HCT116 (cell line): ENCODE data around the gene ASIC3. TPM values are rescaled to one million over a fixed set of nuclear protein-coding genes. Genes with fewer than 3 reads are reported as not detected.

Experiments used
- ATAC-seq: fragments of 200-7000 bp; cut with Tn5 transposase; 2 replicates; pipeline ENCODE4 v1.9.1; 2020; ENCODE audit warnings: mild to moderate bottlenecking, moderate library complexity
- BruUV-seq: library from RNA; stranded (reverse); fragments of 400-500 nt; replicated peaks from 2 replicates; lab custom pipeline; 2021; lab: Mats Ljungman, UMichigan
- CTCF ChIA-PET: fragments of 300-600 bp; sonication (Branson Sonifier 250); formaldehyde crosslinking; loops from one replicate; lab custom pipeline; 2021; ENCODE audit warnings: antibody characterized with exemption; lab: Charles Lee
- POLR2A ChIA-PET: fragments of 300-600, 350-600 bp; sonication (Branson Sonifier 250); formaldehyde crosslinking; loops from one replicate; lab custom pipeline; 2021; ENCODE audit warnings: antibody characterized with exemption; lab: Charles Lee
- RAD21 ChIA-PET, 2 experiments: fragments of 300-600 bp; sonication (Branson Sonifier 250); formaldehyde crosslinking; loops; one replicate each; lab custom pipeline; 2023; ENCODE audit warnings: low total read pairs in 2 of 2; ENCODE audit not compliant: uncharacterized antibody in 2 of 2, unreplicated experiment in 2 of 2, low non-redundant PET in 1 of 2; lab: Charles Lee
- DNase-seq: peaks from one replicate; pipeline ENCODE4 v3.0.0-alpha.2; 2010; ENCODE audit warnings: low read depth, low spot score
- H2AFZ ChIP-seq: fragments of 200-600 bp; shearing (Covaris generic), sonication (generic); 2 replicates; pipeline ENCODE4 v1.6.1; 2017; ENCODE audit warnings: low read depth, mixed run types, mixed read lengths, antibody characterized with exemption, low read length; ENCODE audit not compliant: poor library complexity, severe bottlenecking
- H3K27ac ChIP-seq: 2 replicates; pipeline ENCODE4 v1.5.1; 2012; ENCODE audit warnings: low read depth, low read length
- H3K27me3 ChIP-seq: fragments of 200-600 bp; sonication (generic); 2 replicates; pipeline ENCODE4 v1.6.1; 2016; ENCODE audit warnings: mixed run types, low read length, mixed read lengths; ENCODE audit not compliant: insufficient read depth
- H3K36me3 ChIP-seq, 2 experiments: fragments of 200-500 bp in 1 of 2; fragments of 200-600 bp in 1 of 2; sonication (Bioruptor generic) in 1 of 2; sonication (generic) in 1 of 2; 2 replicates each; pipeline versions ENCODE4 v1.5.1 to v1.6.1; 2014 to 2016; ENCODE audit warnings: low read length in 2 of 2, inconsistent platforms in 1 of 2, mixed read lengths in 1 of 2, mixed run types in 1 of 2; ENCODE audit not compliant: insufficient read depth in 2 of 2, control insufficient read depth in 1 of 2
- H3K4me1 ChIP-seq, 2 experiments: fragments of 200-600 bp in 1 of 2; sonication (generic) in 1 of 2; 2 replicates each; pipeline versions ENCODE4 v1.5.1 to v1.6.1; 2012 to 2017; ENCODE audit warnings: low read length in 2 of 2, inconsistent platforms in 1 of 2, mild to moderate bottlenecking in 1 of 2, mixed read lengths in 1 of 2, mixed run types in 1 of 2, moderate library complexity in 1 of 2; ENCODE audit not compliant: insufficient read depth in 2 of 2, control insufficient read depth in 1 of 2
- H3K4me2 ChIP-seq: fragments of 200-600 bp; sonication (generic); 2 replicates; pipeline ENCODE4 v1.6.1; 2017; ENCODE audit warnings: mixed run types, low read length, mixed read lengths
- H3K4me3 ChIP-seq, 2 experiments: fragments of 200-600 bp in 1 of 2; sonication (generic) in 1 of 2; replicated peaks in 1 of 2; 2 replicates each; pipeline ENCODE4 v1.5.1; 2011 to 2016; ENCODE audit warnings: low read length in 2 of 2, control low read depth in 1 of 2, low read depth in 1 of 2, mild to moderate bottlenecking in 1 of 2, mixed read lengths in 1 of 2, mixed run types in 1 of 2
- H3K79me2 ChIP-seq: fragments of 200-600 bp; sonication (generic); 2 replicates; pipeline ENCODE4 v1.6.1; 2017; ENCODE audit warnings: mild to moderate bottlenecking, mixed run types, low read length, moderate library complexity, mixed read lengths; ENCODE audit not compliant: insufficient read depth
- H3K9ac ChIP-seq: fragments of 200-600 bp; sonication (generic); 2 replicates; pipeline ENCODE4 v1.6.1; 2016; ENCODE audit warnings: low read length, mixed read lengths
- H3K9me2 ChIP-seq: fragments of 200-600 bp; sonication (generic), shearing (Covaris generic); 2 replicates; pipeline ENCODE4 v1.6.1; 2017; ENCODE audit warnings: mixed run types, mild to moderate bottlenecking, moderate library complexity; ENCODE audit not compliant: insufficient read depth
- H3K9me3 ChIP-seq, 2 experiments: fragments of 200-500 bp in 1 of 2; fragments of 200-600 bp in 1 of 2; sonication (Bioruptor generic) in 1 of 2; sonication (generic) in 1 of 2; 2 replicates each; pipeline ENCODE4 v1.6.1; 2014 to 2017; ENCODE audit warnings: low read length in 2 of 2, mixed read lengths in 2 of 2, inconsistent platforms in 1 of 2, low read depth in 1 of 2, mild to moderate bottlenecking in 1 of 2, mixed run types in 1 of 2, moderate library complexity in 1 of 2; ENCODE audit not compliant: control insufficient read depth in 1 of 2, insufficient read depth in 1 of 2
- H4K20me1 ChIP-seq: fragments of 200-600 bp; sonication (generic), shearing (Covaris generic); 2 replicates; pipeline ENCODE4 v1.6.1; 2017; ENCODE audit warnings: mixed run types, mild to moderate bottlenecking, moderate library complexity; ENCODE audit not compliant: insufficient read depth
- CBX3 ChIP-seq: IDR thresholded peaks from 2 replicates; pipeline ENCODE4 v1.6.1; 2012; ENCODE audit warnings: low read depth
- EGR1 ChIP-seq: IDR thresholded peaks from 2 replicates; pipeline ENCODE4 v1.6.1; 2012; ENCODE audit warnings: low read depth
- ELF1 ChIP-seq: IDR thresholded peaks from 2 replicates; pipeline ENCODE4 v1.6.1; 2012; ENCODE audit warnings: low read depth, borderline replicate concordance
- EZH2 ChIP-seq: fragments of 200-600 bp; sonication (generic); IDR thresholded peaks from 2 replicates; pipeline ENCODE4 v1.6.1; 2017; ENCODE audit warnings: antibody characterized with exemption, mixed run types
- EZH2phosphoT487 ChIP-seq: fragments of 200-600 bp; IDR thresholded peaks from 2 replicates; pipeline ENCODE4 v1.6.1; 2018; ENCODE audit warnings: antibody characterized with exemption, borderline replicate concordance
- FOSL1 ChIP-seq: IDR thresholded peaks from 2 replicates; pipeline ENCODE4 v1.6.1; 2012; ENCODE audit warnings: low read depth
- RAD21 ChIP-seq: IDR thresholded peaks from 2 replicates; pipeline ENCODE4 v1.6.1; 2012; ENCODE audit warnings: low read depth, mild to moderate bottlenecking
- REST ChIP-seq: IDR thresholded peaks from 2 replicates; pipeline ENCODE4 v1.6.1; 2012; ENCODE audit warnings: low read depth
- SIN3A ChIP-seq: IDR thresholded peaks from 2 replicates; pipeline ENCODE4 v1.6.1; 2012; ENCODE audit warnings: low read depth
- TCF7L2 ChIP-seq: IDR thresholded peaks from 2 replicates; pipeline ENCODE4 v1.7.0; 2011; ENCODE audit warnings: borderline replicate concordance, inconsistent platforms; ENCODE audit not compliant: insufficient read depth, insufficient read length; ENCODE audit errors: extremely low read depth
- YY1 ChIP-seq: IDR thresholded peaks from 2 replicates; pipeline ENCODE4 v1.6.1; 2011; ENCODE audit warnings: low read length, low read depth, moderate library complexity, mild to moderate bottlenecking; ENCODE audit not compliant: insufficient replicate concordance; ENCODE audit errors: extremely low read depth
- ZFX ChIP-seq: fragments of 450-650 bp; IDR thresholded peaks from 2 replicates; pipeline ENCODE4 v1.6.1; 2017
- intact Hi-C: fragments of 100-400 bp; cut with micrococcal nuclease; formaldehyde crosslinking; loops from 2 replicates; pipeline ENCODE4 v1.10.0; 2022
- total RNA-seq: library from RNA; stranded (reverse); gene quantifications from one replicate; pipeline ENCODE4 v1.2.1, GENCODE V29; 2021; ENCODE audit not compliant: unreplicated experiment
- TF ChIP-seq, protein P1 (sequence below), 3 experiments: fragments of 200-600 bp in 1 of 3; sonication (generic) in 1 of 3; IDR thresholded peaks in 2 of 3; conservative IDR thresholded peaks in 1 of 3; 2 replicates each; pipeline ENCODE4 v1.5.1; 2012 to 2017; ENCODE audit warnings: low read depth in 2 of 3, low read length in 2 of 3, antibody characterized with exemption in 1 of 3, borderline replicate concordance in 1 of 3, control low read depth in 1 of 3, mild to moderate bottlenecking in 1 of 3, mixed read lengths in 1 of 3, mixed run types in 1 of 3, moderate library complexity in 1 of 3; ENCODE audit not compliant: insufficient read depth in 1 of 3
- TF ChIP-seq, protein P2 (sequence below): IDR thresholded peaks from 2 replicates; pipeline ENCODE4 v1.6.1; 2012
- TF ChIP-seq, protein P3 (sequence below): IDR thresholded peaks from 2 replicates; pipeline ENCODE4 v1.6.1; 2011; ENCODE audit warnings: mild to moderate bottlenecking, low read length, moderate library complexity; ENCODE audit not compliant: insufficient replicate concordance; ENCODE audit errors: extremely low read depth

The ASIC3 gene
- total RNA-seq, 1 experiment from 2014 or later, result 4.4 TPM

DNA sequence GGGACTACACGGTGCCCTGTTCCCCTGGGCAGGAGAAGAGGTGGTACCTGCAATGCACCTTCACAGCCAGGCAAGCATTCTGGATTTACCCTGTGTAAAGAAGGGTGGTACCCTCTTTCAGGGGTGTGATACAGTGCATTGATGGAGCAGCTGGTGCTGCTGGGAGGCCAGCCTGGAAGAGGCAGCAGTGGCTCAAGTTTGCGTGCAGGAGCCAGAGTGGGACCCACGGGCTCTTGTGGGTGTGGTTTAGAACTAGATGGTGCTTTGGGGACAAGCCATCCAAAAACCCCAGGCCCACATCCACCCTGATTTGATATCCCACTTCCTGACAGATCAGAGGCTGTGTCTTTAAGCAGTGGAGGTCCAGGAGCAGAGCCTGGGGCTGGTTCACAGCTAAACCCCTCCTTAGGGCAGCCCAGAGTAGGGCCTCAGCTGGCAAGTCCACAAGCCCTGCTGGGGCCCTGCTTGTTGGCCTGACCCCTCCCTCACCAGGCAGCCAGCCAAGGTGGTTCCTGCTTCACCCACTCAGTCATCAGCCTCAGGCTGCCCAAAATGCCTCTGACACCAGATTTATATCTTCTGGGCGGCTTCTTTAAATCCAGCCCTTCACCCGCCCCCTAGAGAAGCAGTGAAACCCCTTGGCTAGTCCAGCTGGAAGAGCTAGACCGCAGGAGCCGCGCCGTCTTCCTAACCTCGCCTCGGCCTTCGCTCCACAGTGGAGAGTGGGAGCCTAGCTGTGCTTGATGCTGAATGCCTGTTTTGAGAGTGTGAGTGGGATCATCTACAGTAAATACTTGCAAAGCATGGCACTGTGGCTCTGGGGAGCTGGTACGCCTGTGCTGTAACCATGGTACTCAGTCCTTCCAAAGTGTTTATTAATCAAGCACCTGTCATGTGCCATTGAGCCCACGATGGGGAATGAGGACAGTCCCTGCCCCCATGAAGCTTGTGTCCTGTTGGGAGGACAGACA lies 1.4 kb upstream of the ASIC3 start:
- H3K4me3 ChIP-seq, result no peak overlapping the region
- no peak overlapping the region for H3K27ac ChIP-seq
- 0 out of 2 replicates have a peak, but pooled peaks have one; percentile 11 for ATAC-seq
- no peak overlapping the region for H3K9ac ChIP-seq
- no peak overlapping the region for H2AFZ ChIP-seq
- H4K20me1 ChIP-seq, result no peaks in the 10 kb centered on the region
- intact Hi-C loops, result no loop called here
- BruUV-seq, result no TSS peak
- H3K9me3 ChIP-seq, result no peaks in the 10 kb centered on the region
- H3K9me2 ChIP-seq, result no peaks in the 10 kb centered on the region
- ChIA-PET CTCF (no interaction called here), POLR2A (no interaction called here)
- no peak overlapping the region for H3K4me2 ChIP-seq
- TF ChIP-seq, protein P1, sequence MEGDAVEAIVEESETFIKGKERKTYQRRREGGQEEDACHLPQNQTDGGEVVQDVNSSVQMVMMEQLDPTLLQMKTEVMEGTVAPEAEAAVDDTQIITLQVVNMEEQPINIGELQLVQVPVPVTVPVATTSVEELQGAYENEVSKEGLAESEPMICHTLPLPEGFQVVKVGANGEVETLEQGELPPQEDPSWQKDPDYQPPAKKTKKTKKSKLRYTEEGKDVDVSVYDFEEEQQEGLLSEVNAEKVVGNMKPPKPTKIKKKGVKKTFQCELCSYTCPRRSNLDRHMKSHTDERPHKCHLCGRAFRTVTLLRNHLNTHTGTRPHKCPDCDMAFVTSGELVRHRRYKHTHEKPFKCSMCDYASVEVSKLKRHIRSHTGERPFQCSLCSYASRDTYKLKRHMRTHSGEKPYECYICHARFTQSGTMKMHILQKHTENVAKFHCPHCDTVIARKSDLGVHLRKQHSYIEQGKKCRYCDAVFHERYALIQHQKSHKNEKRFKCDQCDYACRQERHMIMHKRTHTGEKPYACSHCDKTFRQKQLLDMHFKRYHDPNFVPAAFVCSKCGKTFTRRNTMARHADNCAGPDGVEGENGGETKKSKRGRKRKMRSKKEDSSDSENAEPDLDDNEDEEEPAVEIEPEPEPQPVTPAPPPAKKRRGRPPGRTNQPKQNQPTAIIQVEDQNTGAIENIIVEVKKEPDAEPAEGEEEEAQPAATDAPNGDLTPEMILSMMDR (IDR thresholded peaks at IDR 0.05 in 2 of 3, conservative IDR thresholded peaks at IDR 0.05 in 1 of 3; ENCODE audit: borderline replicate concordance in 1 of 3, insufficient read depth in 1 of 3, low read depth in 2 of 3, low read length in 2 of 3), result no peak
- TF ChIP-seq TCF7L2, result no peak
- no peak for TF ChIP-seq SIN3A
- TF ChIP-seq RAD21, result no peak
- no peak for TF ChIP-seq YY1
- no peak for TF ChIP-seq ZFX
- no peak for TF ChIP-seq EZH2phosphoT487
- no peak for TF ChIP-seq EGR1
- TF ChIP-seq FOSL1, result no peak
- TF ChIP-seq, protein P2, sequence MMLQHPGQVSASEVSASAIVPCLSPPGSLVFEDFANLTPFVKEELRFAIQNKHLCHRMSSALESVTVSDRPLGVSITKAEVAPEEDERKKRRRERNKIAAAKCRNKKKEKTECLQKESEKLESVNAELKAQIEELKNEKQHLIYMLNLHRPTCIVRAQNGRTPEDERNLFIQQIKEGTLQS, result no peak
- TF ChIP-seq, protein P3, sequence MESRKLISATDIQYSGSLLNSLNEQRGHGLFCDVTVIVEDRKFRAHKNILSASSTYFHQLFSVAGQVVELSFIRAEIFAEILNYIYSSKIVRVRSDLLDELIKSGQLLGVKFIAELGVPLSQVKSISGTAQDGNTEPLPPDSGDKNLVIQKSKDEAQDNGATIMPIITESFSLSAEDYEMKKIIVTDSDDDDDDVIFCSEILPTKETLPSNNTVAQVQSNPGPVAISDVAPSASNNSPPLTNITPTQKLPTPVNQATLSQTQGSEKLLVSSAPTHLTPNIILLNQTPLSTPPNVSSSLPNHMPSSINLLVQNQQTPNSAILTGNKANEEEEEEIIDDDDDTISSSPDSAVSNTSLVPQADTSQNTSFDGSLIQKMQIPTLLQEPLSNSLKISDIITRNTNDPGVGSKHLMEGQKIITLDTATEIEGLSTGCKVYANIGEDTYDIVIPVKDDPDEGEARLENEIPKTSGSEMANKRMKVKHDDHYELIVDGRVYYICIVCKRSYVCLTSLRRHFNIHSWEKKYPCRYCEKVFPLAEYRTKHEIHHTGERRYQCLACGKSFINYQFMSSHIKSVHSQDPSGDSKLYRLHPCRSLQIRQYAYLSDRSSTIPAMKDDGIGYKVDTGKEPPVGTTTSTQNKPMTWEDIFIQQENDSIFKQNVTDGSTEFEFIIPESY, result no peak
- TF ChIP-seq EZH2, result no peak
- no peak for TF ChIP-seq CBX3
- TF ChIP-seq REST, result no peak
- TF ChIP-seq ELF1, result no peak
- TF ChIP-seq, all 23 proteins: peak for 0
- RAD21 ChIA-PET, result no interaction called here
- no peaks in the 10 kb centered on the region for H3K36me3 ChIP-seq
- no peaks in the 10 kb centered on the region for H3K79me2 ChIP-seq
- no peaks in the 10 kb centered on the region for H3K4me1 ChIP-seq
- no peak for DNase-seq
- H3K27me3 ChIP-seq, result no peaks in the 10 kb centered on the region
